Epithelial cell of esophagus (primary cell): ENCODE measurements around the gene PRR15.
A peak's percentile ranks its signal among the peaks of the same experiment; 100 is the strongest.

ENCODE experiments used
- DNase-seq: peaks from one replicate; pipeline ENCODE4 v3.0.0; 2010; ENCODE audit warnings: low read depth
- H3K4me3 ChIP-seq: 2 replicates; pipeline ENCODE4 v1.5.1; 2011; ENCODE audit warnings: mild to moderate bottlenecking, low read length, control low read depth
- TF ChIP-seq, protein P1 (sequence below): IDR thresholded peaks from 2 replicates; pipeline ENCODE4 v1.5.1; 2011; ENCODE audit warnings: low read depth, mild to moderate bottlenecking, low read length, control low read depth, inconsistent platforms; ENCODE audit not compliant: insufficient read depth; ENCODE audit errors: missing control alignments

Gene PRR15

DNA sequence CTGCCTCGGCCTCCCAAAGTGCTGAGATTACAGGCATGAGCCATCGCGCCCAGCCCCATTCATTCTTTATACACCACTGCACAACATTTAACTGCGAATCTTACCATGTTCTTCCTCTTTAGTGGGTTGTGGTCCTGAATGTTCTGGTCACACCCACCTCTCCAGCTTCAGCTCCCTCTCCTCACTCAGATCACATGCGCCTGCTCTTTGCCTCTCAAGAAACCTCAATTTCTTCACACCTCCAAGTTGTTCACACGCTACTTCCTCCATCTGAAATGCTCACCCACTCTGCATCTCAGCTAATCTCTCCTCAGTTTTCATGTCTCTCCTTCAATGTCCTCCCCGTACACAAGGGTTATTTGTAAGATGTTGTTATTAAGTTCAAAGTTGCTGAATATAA lies 2.4 kb upstream of the PRR15 start:
- no peak for DNase-seq
- no peak overlapping the region for H3K4me3 ChIP-seq
- TF ChIP-seq, protein P1, sequence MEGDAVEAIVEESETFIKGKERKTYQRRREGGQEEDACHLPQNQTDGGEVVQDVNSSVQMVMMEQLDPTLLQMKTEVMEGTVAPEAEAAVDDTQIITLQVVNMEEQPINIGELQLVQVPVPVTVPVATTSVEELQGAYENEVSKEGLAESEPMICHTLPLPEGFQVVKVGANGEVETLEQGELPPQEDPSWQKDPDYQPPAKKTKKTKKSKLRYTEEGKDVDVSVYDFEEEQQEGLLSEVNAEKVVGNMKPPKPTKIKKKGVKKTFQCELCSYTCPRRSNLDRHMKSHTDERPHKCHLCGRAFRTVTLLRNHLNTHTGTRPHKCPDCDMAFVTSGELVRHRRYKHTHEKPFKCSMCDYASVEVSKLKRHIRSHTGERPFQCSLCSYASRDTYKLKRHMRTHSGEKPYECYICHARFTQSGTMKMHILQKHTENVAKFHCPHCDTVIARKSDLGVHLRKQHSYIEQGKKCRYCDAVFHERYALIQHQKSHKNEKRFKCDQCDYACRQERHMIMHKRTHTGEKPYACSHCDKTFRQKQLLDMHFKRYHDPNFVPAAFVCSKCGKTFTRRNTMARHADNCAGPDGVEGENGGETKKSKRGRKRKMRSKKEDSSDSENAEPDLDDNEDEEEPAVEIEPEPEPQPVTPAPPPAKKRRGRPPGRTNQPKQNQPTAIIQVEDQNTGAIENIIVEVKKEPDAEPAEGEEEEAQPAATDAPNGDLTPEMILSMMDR = no peak

DNA sequence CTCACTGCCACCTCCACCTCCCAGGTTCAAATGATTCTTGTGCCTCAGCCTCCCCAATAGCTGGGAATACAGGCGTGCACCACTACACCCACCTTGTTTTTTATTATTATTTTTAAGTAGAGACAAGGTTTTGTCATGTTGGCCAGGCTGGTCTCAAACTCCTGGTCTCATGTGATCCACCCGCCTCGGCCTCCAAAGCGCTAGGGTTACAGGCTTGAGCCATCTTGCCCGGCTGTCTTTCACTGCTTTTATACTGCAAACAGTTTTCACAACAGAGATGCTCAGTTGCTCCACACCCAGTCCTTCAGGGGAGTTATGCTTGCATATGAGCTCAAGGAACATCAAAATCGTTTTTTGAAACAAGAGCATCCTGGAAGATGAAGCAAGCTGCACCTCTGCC lies 1.3 kb upstream of the PRR15 start:
- no peak overlapping the region for H3K4me3 ChIP-seq
- no peak for DNase-seq
- TF ChIP-seq, protein P1 = no peak

DNA sequence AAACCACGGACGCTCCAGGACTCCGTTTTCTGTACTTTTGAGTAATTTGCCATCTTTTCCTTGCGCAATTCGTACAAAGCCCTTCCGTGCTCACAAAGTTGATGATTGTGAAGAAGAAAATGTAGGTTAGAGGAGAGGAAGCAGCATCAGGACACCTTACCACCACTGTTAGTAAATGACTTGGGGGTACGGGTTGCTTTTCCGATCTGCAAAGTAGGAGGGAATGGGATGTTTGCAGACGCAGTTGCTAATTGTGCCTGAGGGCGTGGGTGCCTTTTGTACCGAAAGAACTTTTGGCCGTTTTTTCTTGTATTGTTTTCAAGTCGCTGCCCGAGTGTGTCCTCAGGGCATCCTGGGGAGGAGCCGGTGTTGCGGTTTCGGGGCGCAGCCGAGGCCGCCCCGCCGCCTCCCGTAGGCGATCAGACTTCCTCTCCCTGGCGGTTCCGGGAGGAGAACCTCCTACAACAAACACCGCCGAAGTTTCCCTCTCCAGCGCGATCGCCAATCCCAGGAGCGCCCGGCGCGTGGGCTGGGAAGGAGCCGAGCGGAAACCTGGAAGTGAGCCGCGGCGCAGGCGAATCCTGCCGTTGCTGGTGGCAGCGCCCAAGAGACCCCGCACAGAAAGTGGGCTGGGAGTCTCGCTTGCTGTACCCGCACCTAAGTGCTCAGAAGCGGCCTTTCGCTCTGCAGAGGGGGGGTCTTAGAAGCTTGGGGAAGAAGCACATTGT lies 1.0 kb downstream of the PRR15 start:
- TF ChIP-seq, protein P1 = no peak
- peak overlapping the region; percentile 52 for H3K4me3 ChIP-seq
- peak; percentile 79 for DNase-seq

- no peak for DNase-seq
- TF ChIP-seq, protein P1 = no peak
- peak overlapping the region; percentile 52 for H3K4me3 ChIP-seq
These were observed 1.6 kb downstream of the PRR15 start for GRCh38 chr7:29565224-29565630.

- no peak overlapping the region for H3K4me3 ChIP-seq
- TF ChIP-seq, protein P1 = no peak
These were observed 2.0 kb downstream of the PRR15 start for GRCh38 chr7:29565634-29565981.

DNA sequence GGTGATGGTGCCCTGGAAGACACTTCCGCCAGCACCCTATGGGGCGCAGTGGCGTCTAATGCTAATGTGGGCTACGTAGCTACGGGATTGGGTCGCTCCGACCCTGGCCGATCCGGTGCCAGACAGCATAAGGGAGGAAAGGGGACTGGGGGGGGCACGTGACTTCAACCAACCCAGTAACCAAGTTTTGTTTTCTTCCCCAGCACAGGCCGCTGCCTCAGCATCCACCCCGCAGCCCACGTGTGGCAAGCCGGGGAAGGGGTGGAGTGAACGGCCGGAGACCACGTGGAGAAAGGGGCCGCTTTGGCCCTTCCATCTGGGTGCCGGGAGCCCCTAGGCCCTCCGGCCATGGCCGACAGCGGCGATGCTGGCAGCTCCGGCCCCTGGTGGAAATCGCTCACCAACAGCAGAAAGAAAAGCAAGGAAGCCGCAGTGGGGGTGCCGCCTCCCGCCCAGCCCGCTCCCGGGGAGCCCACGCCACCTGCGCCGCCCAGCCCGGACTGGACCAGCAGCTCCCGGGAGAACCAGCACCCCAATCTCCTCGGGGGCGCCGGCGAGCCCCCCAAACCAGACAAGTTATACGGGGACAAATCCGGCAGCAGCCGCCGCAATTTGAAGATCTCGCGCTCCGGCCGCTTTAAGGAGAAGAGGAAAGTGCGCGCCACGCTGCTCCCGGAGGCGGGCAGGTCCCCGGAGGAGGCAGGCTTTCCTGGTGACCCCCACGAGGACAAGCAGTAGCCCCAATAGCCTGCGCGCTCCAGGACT lies 2.5 kb downstream of the PRR15 start:
- TF ChIP-seq, protein P1 = no peak
- no peak for DNase-seq
- H3K4me3 ChIP-seq = peak overlapping the region; percentile 27

More at GRCh38 chr7:29565634-29565981, 2.0 kb downstream of the PRR15 start:
- no peak for DNase-seq
